GM12875 (cell line): Measurements from ENCODE around the gene GAS7.

Experiments used
- H3K4me3 ChIP-seq: one replicate; pipeline ENCODE4 v1.5.1; 2011; ENCODE audit warnings: low read depth, low read length, control low read depth
- CTCF ChIP-seq: IDR thresholded peaks from 2 replicates; pipeline ENCODE4 v1.5.1; 2011; ENCODE audit warnings: low read depth, mild to moderate bottlenecking, control low read depth, inconsistent platforms, low read length, moderate library complexity, borderline replicate concordance; ENCODE audit not compliant: insufficient read depth

GAS7 gene

GRCh38 chr17:10120749-10121148 is 77.7 kb downstream of the GAS7 start:
- H3K4me3 ChIP-seq = no peak overlapping the region
- TF ChIP-seq CTCF = no peak

- H3K4me3 ChIP-seq = no peak overlapping the region
- no peak for TF ChIP-seq CTCF
These were observed 78.3 kb downstream of the GAS7 start for GRCh38 chr17:10120109-10120485.

- H3K4me3 ChIP-seq = no peak overlapping the region
- no peak for TF ChIP-seq CTCF
These were observed 79.0 kb downstream of the GAS7 start for GRCh38 chr17:10119203-10120108.

GRCh38 chr17:10118788-10119130 is 79.6 kb downstream of the GAS7 start:
- no peak for TF ChIP-seq CTCF
- no peak overlapping the region for H3K4me3 ChIP-seq

- H3K4me3 ChIP-seq = no peak overlapping the region
- TF ChIP-seq CTCF = no peak
These were observed 80.8 kb downstream of the GAS7 start for GRCh38 chr17:10117581-10118001.

- no peak overlapping the region for H3K4me3 ChIP-seq
These were observed 81.5 kb downstream of the GAS7 start for GRCh38 chr17:10116753-10117420.

More at GRCh38 chr17:10116753-10117420, 81.5 kb downstream of the GAS7 start:
- TF ChIP-seq CTCF = no peak
